HCT116 (cell line): Measurements from ENCODE around the gene TMEM203. TPM values are rescaled to one million over a fixed set of nuclear protein-coding genes. Genes with fewer than 3 reads are reported as not detected.

Experiments used
- ATAC-seq: fragments of 200-7000 bp; cut with Tn5 transposase; 2 replicates; pipeline ENCODE4 v1.9.1; 2020; ENCODE audit warnings: mild to moderate bottlenecking, moderate library complexity
- BruUV-seq: library from RNA; stranded (reverse); fragments of 400-500 nt; replicated peaks from 2 replicates; lab custom pipeline; 2021; lab: Mats Ljungman, UMichigan
- CTCF ChIA-PET: fragments of 300-600 bp; sonication (Branson Sonifier 250); formaldehyde crosslinking; loops from one replicate; lab custom pipeline; 2021; ENCODE audit warnings: antibody characterized with exemption; lab: Charles Lee
- POLR2A ChIA-PET: fragments of 300-600, 350-600 bp; sonication (Branson Sonifier 250); formaldehyde crosslinking; loops from one replicate; lab custom pipeline; 2021; ENCODE audit warnings: antibody characterized with exemption; lab: Charles Lee
- RAD21 ChIA-PET, 2 experiments: fragments of 300-600 bp; sonication (Branson Sonifier 250); formaldehyde crosslinking; loops; one replicate each; lab custom pipeline; 2023; ENCODE audit warnings: low total read pairs in 2 of 2; ENCODE audit not compliant: uncharacterized antibody in 2 of 2, unreplicated experiment in 2 of 2, low non-redundant PET in 1 of 2; lab: Charles Lee
- DNase-seq: peaks from one replicate; pipeline ENCODE4 v3.0.0-alpha.2; 2010; ENCODE audit warnings: low read depth, low spot score
- H2AFZ ChIP-seq: fragments of 200-600 bp; shearing (Covaris generic), sonication (generic); 2 replicates; pipeline ENCODE4 v1.6.1; 2017; ENCODE audit warnings: low read depth, mixed run types, mixed read lengths, antibody characterized with exemption, low read length; ENCODE audit not compliant: poor library complexity, severe bottlenecking
- H3K27ac ChIP-seq: 2 replicates; pipeline ENCODE4 v1.5.1; 2012; ENCODE audit warnings: low read depth, low read length
- H3K27me3 ChIP-seq: fragments of 200-600 bp; sonication (generic); 2 replicates; pipeline ENCODE4 v1.6.1; 2016; ENCODE audit warnings: mixed run types, low read length, mixed read lengths; ENCODE audit not compliant: insufficient read depth
- H3K36me3 ChIP-seq, 2 experiments: fragments of 200-500 bp in 1 of 2; fragments of 200-600 bp in 1 of 2; sonication (Bioruptor generic) in 1 of 2; sonication (generic) in 1 of 2; 2 replicates each; pipeline versions ENCODE4 v1.5.1 to v1.6.1; 2014 to 2016; ENCODE audit warnings: low read length in 2 of 2, inconsistent platforms in 1 of 2, mixed read lengths in 1 of 2, mixed run types in 1 of 2; ENCODE audit not compliant: insufficient read depth in 2 of 2, control insufficient read depth in 1 of 2
- H3K4me1 ChIP-seq, 2 experiments: fragments of 200-600 bp in 1 of 2; sonication (generic) in 1 of 2; 2 replicates each; pipeline versions ENCODE4 v1.5.1 to v1.6.1; 2012 to 2017; ENCODE audit warnings: low read length in 2 of 2, inconsistent platforms in 1 of 2, mild to moderate bottlenecking in 1 of 2, mixed read lengths in 1 of 2, mixed run types in 1 of 2, moderate library complexity in 1 of 2; ENCODE audit not compliant: insufficient read depth in 2 of 2, control insufficient read depth in 1 of 2
- H3K4me2 ChIP-seq: fragments of 200-600 bp; sonication (generic); 2 replicates; pipeline ENCODE4 v1.6.1; 2017; ENCODE audit warnings: mixed run types, low read length, mixed read lengths
- H3K4me3 ChIP-seq, 2 experiments: fragments of 200-600 bp in 1 of 2; sonication (generic) in 1 of 2; replicated peaks in 1 of 2; 2 replicates each; pipeline ENCODE4 v1.5.1; 2011 to 2016; ENCODE audit warnings: low read length in 2 of 2, control low read depth in 1 of 2, low read depth in 1 of 2, mild to moderate bottlenecking in 1 of 2, mixed read lengths in 1 of 2, mixed run types in 1 of 2
- H3K79me2 ChIP-seq: fragments of 200-600 bp; sonication (generic); 2 replicates; pipeline ENCODE4 v1.6.1; 2017; ENCODE audit warnings: mild to moderate bottlenecking, mixed run types, low read length, moderate library complexity, mixed read lengths; ENCODE audit not compliant: insufficient read depth
- H3K9ac ChIP-seq: fragments of 200-600 bp; sonication (generic); 2 replicates; pipeline ENCODE4 v1.6.1; 2016; ENCODE audit warnings: low read length, mixed read lengths
- H3K9me2 ChIP-seq: fragments of 200-600 bp; sonication (generic), shearing (Covaris generic); 2 replicates; pipeline ENCODE4 v1.6.1; 2017; ENCODE audit warnings: mixed run types, mild to moderate bottlenecking, moderate library complexity; ENCODE audit not compliant: insufficient read depth
- H3K9me3 ChIP-seq, 2 experiments: fragments of 200-500 bp in 1 of 2; fragments of 200-600 bp in 1 of 2; sonication (Bioruptor generic) in 1 of 2; sonication (generic) in 1 of 2; 2 replicates each; pipeline ENCODE4 v1.6.1; 2014 to 2017; ENCODE audit warnings: low read length in 2 of 2, mixed read lengths in 2 of 2, inconsistent platforms in 1 of 2, low read depth in 1 of 2, mild to moderate bottlenecking in 1 of 2, mixed run types in 1 of 2, moderate library complexity in 1 of 2; ENCODE audit not compliant: control insufficient read depth in 1 of 2, insufficient read depth in 1 of 2
- H4K20me1 ChIP-seq: fragments of 200-600 bp; sonication (generic), shearing (Covaris generic); 2 replicates; pipeline ENCODE4 v1.6.1; 2017; ENCODE audit warnings: mixed run types, mild to moderate bottlenecking, moderate library complexity; ENCODE audit not compliant: insufficient read depth
- POLR2AphosphoS5 ChIP-seq: IDR thresholded peaks from 2 replicates; pipeline ENCODE4 v1.6.1; 2011; ENCODE audit warnings: mild to moderate bottlenecking, low read depth, low read length, moderate library complexity
- SP1 ChIP-seq: IDR thresholded peaks from 2 replicates; pipeline ENCODE4 v1.6.1; 2012; ENCODE audit warnings: low read depth
- YY1 ChIP-seq: IDR thresholded peaks from 2 replicates; pipeline ENCODE4 v1.6.1; 2011; ENCODE audit warnings: low read length, low read depth, moderate library complexity, mild to moderate bottlenecking; ENCODE audit not compliant: insufficient replicate concordance; ENCODE audit errors: extremely low read depth
- ZFX ChIP-seq: fragments of 450-650 bp; IDR thresholded peaks from 2 replicates; pipeline ENCODE4 v1.6.1; 2017
- intact Hi-C: fragments of 100-400 bp; cut with micrococcal nuclease; formaldehyde crosslinking; loops from 2 replicates; pipeline ENCODE4 v1.10.0; 2022
- total RNA-seq: library from RNA; stranded (reverse); gene quantifications from one replicate; pipeline ENCODE4 v1.2.1, GENCODE V29; 2021; ENCODE audit not compliant: unreplicated experiment

The TMEM203 gene
- total RNA-seq, 1 experiment from 2014 or later, result 45.0 TPM

- Histone ChIP-seq H3K9me2 (no peaks in the 10 kb centered on the region), H2AFZ (no peak overlapping the region), H4K20me1 (no peaks in the 10 kb centered on the region), H3K36me3 (no peaks in the 10 kb centered on the region), H3K4me2 (peak overlapping the region; percentile 98), H3K79me2 (no peaks in the 10 kb centered on the region), H3K4me3 (peak overlapping the region; percentile 59 to 70), H3K9ac (peak overlapping the region; percentile 77), H3K27me3 (no peaks in the 10 kb centered on the region), H3K4me1 (peaks cover 10 to 54% of the 10 kb centered on the region in 2 experiments), H3K9me3 (no peaks in the 10 kb centered on the region), H3K27ac (peak overlapping the region; percentile 82)
- BruUV-seq, result TSS peak; percentile 43
- DNase-seq (peak; percentile 45), ATAC-seq (peak; percentile 60)
- intact Hi-C loops, result loop anchor here (2.0 kb wide), 2 partner anchors 44 to 60 kb away; partner anchors contain the start of gene RNF208
- CTCF ChIA-PET, result interaction anchor here (0.9 to 1.9 kb wide), 6 partner anchors 11 to 76 kb away, joined by 3 to 15 read pairs (median 7); partner anchors contain the start of genes MAN1B1, RNF224 and SSNA1
- RAD21 ChIA-PET, result interaction anchor here (0.6 to 1.1 kb wide), 3 partner anchors 65 to 139 kb away, joined by 3 to 4 read pairs (median 3); partner anchors contain the start of gene RNF224 (in 1 of the 2)
- POLR2A ChIA-PET, result interaction anchor here (0.7 to 2.5 kb wide), 13 partner anchors 12 to 101 kb away, joined by 3 to 16 read pairs (median 5); partner anchors contain the start of genes ANAPC2, CYSRT1, SSNA1 and TPRN
- TF ChIP-seq ZFX, result peak; percentile 77; the same call in 1 of the 2 replicates
- peak; percentile 18 for TF ChIP-seq YY1
- TF ChIP-seq SP1, result no peak
- peak; percentile 55 for TF ChIP-seq POLR2AphosphoS5
Measured at GRCh38 chr9:137162505-137163364, 42.7 kb downstream of the TMEM203 start.
